Measurements from ENCODE around the gene RESF1.

DNA sequence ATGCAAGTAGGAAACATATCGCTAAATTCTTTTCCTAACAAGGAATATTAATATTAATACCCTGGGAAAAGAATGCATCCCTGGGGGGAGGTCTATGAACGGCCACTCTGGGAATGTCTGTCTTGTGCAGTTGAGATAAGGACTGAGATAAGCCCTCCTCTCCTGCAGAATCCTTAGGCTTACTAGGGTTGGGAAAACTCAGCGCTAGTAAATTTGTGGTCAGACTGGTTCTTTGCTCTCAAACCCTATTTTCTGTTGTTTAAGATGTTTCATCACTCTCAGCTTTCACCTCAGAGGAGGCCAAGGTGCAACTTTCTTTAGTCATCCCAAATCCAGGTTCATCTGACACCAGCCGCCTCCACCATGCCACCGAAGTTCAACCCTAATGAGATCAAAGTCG lies 11.2 kb upstream of the RESF1 start:
- TF ChIP-seq, protein P1, sequence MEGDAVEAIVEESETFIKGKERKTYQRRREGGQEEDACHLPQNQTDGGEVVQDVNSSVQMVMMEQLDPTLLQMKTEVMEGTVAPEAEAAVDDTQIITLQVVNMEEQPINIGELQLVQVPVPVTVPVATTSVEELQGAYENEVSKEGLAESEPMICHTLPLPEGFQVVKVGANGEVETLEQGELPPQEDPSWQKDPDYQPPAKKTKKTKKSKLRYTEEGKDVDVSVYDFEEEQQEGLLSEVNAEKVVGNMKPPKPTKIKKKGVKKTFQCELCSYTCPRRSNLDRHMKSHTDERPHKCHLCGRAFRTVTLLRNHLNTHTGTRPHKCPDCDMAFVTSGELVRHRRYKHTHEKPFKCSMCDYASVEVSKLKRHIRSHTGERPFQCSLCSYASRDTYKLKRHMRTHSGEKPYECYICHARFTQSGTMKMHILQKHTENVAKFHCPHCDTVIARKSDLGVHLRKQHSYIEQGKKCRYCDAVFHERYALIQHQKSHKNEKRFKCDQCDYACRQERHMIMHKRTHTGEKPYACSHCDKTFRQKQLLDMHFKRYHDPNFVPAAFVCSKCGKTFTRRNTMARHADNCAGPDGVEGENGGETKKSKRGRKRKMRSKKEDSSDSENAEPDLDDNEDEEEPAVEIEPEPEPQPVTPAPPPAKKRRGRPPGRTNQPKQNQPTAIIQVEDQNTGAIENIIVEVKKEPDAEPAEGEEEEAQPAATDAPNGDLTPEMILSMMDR (IDR thresholded peaks at IDR 0.05): no peak
- TF ChIP-seq EZH2 (IDR thresholded peaks at IDR 0.05) (no peak), EZH2phosphoT487 (IDR thresholded peaks at IDR 0.05) (no peak)

Data from neural progenitor cell (in vitro differentiated cells).